H1 (cell line): ENCODE results near the gene MIXL1.

Experiments used
- CHD2 ChIP-seq: IDR thresholded peaks from 2 replicates; pipeline ENCODE4 v1.6.1; 2012; ENCODE audit warnings: low read length, improper control_type of control experiment
- GABPA ChIP-seq: IDR thresholded peaks from 2 replicates; pipeline ENCODE4 v1.6.1; 2011; ENCODE audit warnings: mild to moderate bottlenecking, low read length, moderate library complexity, borderline replicate concordance; ENCODE audit not compliant: insufficient read depth
- JUN ChIP-seq: IDR thresholded peaks from 2 replicates; pipeline ENCODE4 v1.6.1; 2011; ENCODE audit warnings: low read depth, mild to moderate bottlenecking, improper control_type of control experiment, low read length
- POLR2A ChIP-seq, 2 experiments: IDR thresholded peaks; 1 replicate in 1 of 2; 2 replicates in 1 of 2; pipeline ENCODE4 v1.6.1; 2011; ENCODE audit warnings: low read depth in 2 of 2, low read length in 2 of 2, mild to moderate bottlenecking in 2 of 2; ENCODE audit errors: control extremely low read depth in 1 of 2
- SIX5 ChIP-seq: IDR thresholded peaks from 2 replicates; pipeline ENCODE4 v1.6.1; 2011; ENCODE audit warnings: mild to moderate bottlenecking, low read depth, low read length
- SP1 ChIP-seq: IDR thresholded peaks from 2 replicates; pipeline ENCODE4 v1.6.1; 2011; ENCODE audit warnings: low read depth, low read length
- TF ChIP-seq, protein P1 (sequence below), 3 experiments: IDR thresholded peaks; 1 replicate in 2 of 3; 2 replicates in 1 of 3; pipeline versions ENCODE4 v1.5.1 to v1.6.1; 2011; ENCODE audit warnings: low read length in 3 of 3, mild to moderate bottlenecking in 3 of 3, inconsistent platforms in 2 of 3, low read depth in 1 of 3, moderate library complexity in 1 of 3; ENCODE audit not compliant: insufficient read depth in 1 of 3; ENCODE audit errors: control extremely low read depth in 1 of 3
- TF ChIP-seq, protein P2 (sequence below): IDR thresholded peaks from 2 replicates; pipeline ENCODE4 v1.6.1; 2011; ENCODE audit warnings: low read length, improper control_type of control experiment

DNA sequence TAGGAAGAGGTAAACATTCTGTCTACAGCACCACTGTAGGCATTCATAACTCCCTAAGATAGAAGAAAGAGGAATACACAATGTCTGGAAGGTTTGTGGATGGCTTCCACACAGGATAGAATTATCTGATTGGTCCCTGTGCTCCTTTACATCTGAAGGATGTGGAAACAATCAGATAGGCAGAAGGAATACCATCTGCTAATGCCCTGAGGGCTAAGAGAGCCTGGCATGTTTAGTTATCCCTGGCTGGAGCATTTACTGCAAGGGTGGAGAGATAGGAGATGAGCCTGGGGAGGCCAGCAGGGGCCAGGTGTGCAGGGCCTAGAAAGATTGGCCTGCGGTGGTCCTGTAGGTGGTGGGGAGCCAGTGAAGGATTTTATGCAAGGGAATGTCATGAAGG lies 28.3 kb upstream of the MIXL1 start:
- TF ChIP-seq SP1 (no peak), SIX5 (no peak), JUN (no peak), POLR2A (IDR thresholded peaks at IDR 0.05; ENCODE audit: control extremely low read depth in 1 of 2, low read depth in 2 of 2, low read length in 2 of 2) (no peak), GABPA (no peak), CHD2 (no peak)
- TF ChIP-seq, protein P1, sequence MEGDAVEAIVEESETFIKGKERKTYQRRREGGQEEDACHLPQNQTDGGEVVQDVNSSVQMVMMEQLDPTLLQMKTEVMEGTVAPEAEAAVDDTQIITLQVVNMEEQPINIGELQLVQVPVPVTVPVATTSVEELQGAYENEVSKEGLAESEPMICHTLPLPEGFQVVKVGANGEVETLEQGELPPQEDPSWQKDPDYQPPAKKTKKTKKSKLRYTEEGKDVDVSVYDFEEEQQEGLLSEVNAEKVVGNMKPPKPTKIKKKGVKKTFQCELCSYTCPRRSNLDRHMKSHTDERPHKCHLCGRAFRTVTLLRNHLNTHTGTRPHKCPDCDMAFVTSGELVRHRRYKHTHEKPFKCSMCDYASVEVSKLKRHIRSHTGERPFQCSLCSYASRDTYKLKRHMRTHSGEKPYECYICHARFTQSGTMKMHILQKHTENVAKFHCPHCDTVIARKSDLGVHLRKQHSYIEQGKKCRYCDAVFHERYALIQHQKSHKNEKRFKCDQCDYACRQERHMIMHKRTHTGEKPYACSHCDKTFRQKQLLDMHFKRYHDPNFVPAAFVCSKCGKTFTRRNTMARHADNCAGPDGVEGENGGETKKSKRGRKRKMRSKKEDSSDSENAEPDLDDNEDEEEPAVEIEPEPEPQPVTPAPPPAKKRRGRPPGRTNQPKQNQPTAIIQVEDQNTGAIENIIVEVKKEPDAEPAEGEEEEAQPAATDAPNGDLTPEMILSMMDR (IDR thresholded peaks at IDR 0.05; ENCODE audit: control extremely low read depth in 1 of 3, insufficient read depth in 1 of 3, low read depth in 1 of 3, low read length in 3 of 3), result no peak
- TF ChIP-seq, protein P2, sequence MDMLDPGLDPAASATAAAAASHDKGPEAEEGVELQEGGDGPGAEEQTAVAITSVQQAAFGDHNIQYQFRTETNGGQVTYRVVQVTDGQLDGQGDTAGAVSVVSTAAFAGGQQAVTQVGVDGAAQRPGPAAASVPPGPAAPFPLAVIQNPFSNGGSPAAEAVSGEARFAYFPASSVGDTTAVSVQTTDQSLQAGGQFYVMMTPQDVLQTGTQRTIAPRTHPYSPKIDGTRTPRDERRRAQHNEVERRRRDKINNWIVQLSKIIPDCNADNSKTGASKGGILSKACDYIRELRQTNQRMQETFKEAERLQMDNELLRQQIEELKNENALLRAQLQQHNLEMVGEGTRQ, result no peak
